ENCODE results near the gene MCU.

MCU gene

DNA sequence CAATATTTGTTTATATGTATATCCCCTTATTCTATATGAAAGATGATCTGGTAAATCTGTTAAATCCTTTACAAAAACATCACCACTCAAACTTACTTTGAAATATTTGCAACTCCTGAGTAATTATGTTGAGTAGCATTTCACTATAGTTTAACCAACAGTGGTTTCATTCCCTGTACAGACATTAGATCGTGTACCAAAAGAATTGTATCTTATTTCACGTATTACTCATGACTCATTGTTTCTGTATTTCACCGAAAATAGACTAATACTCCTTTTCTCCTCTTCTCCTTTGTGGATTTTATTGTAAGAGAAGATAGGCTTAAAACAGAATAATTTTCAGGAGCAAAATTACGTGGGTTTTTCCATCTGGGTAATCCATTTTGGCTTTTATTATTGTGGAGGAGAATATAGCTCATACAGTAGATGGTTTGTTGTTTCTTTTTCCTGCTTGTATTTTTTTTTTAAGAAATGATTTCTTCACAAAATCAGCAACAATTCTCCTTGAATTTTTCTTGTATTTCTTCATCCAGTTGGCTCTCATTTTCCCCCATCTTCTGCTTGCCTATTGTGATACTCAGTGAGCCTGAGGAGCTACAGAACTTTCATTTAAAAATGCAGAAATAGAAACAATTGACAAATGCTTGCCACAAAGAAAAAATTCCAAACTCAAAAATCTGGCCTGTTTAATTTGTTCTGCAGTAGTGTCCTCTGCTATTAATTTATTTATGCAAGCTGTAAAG is 111.0 kb downstream of the MCU start:
- no peaks in the 10 kb centered on the region for H3K9me3 ChIP-seq (ENCODE audit: control insufficient read depth, insufficient read depth, low read length)
- no peak overlapping the region for H3K27ac ChIP-seq (ENCODE audit: low read depth, low read length)
- H3K4me1 ChIP-seq (ENCODE audit: control insufficient read depth, insufficient read depth, low read length), result peaks cover 12% of the 10 kb centered on the region; the same call in 1 of the 2 replicates
- no peaks in the 10 kb centered on the region for H3K36me3 ChIP-seq (ENCODE audit: control insufficient read depth, insufficient read depth, low read length)
- no peak overlapping the region for H3K4me3 ChIP-seq (ENCODE audit: low read depth, low read length)
- no peak overlapping the region for H3K9ac ChIP-seq (ENCODE audit: low read depth, low read length)
- H3K27me3 ChIP-seq (ENCODE audit: control insufficient read depth, insufficient read depth, low read length), result no peaks in the 10 kb centered on the region

DNA sequence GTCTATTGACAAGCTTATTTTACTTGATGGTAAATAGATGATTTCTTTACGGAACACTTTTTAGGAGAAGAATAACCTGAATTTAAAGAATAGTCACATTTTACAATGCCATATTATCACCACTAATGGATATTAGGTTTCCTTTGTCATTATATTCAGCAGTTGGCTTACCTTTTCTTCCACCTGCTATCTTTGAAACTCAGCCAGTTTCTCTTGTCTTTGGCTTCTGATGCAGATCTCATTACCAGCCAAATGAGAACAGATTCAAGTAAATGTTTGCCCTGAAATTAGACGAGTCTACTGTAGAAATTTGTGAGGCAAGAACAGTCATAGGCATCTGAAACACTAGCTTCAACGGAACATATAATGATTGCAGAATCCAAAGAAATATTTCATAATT is 116.1 kb downstream of the MCU start:
- Histone ChIP-seq H3K27ac (ENCODE audit: low read depth, low read length) (no peak overlapping the region), H3K9me3 (ENCODE audit: control insufficient read depth, insufficient read depth, low read length) (no peaks in the 10 kb centered on the region), H3K27me3 (ENCODE audit: control insufficient read depth, insufficient read depth, low read length) (no peaks in the 10 kb centered on the region), H3K9ac (ENCODE audit: low read depth, low read length) (no peak overlapping the region), H3K36me3 (ENCODE audit: control insufficient read depth, insufficient read depth, low read length) (no peaks in the 10 kb centered on the region), H3K4me3 (ENCODE audit: low read depth, low read length) (no peak overlapping the region), H3K4me1 (ENCODE audit: control insufficient read depth, insufficient read depth, low read length) (peaks cover 21% of the 10 kb centered on the region)

DNA sequence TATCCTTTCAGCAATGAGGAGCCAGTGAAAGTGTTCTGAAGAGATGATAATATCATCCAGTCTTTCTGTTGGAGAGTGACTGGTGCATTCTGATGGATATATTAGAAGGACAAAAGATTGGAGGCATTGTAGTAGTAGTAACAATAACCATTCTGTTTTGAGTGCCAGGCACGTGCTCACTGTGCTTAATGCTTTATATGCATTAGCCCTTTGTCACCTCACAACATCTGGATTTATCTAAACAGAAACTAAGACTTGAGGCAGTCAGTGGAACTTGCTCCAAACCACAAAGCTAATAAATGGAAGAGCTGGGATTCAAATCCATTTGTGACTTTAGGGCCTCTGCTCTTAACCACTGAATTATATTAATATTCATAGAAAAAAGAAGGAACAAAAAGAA is 117.1 kb downstream of the MCU start:
- Histone ChIP-seq H3K4me3 (ENCODE audit: low read depth, low read length) (no peak overlapping the region), H3K4me1 (ENCODE audit: control insufficient read depth, insufficient read depth, low read length) (peaks cover 20% of the 10 kb centered on the region), H3K9me3 (ENCODE audit: control insufficient read depth, insufficient read depth, low read length) (no peaks in the 10 kb centered on the region), H3K9ac (ENCODE audit: low read depth, low read length) (no peak overlapping the region), H3K36me3 (ENCODE audit: control insufficient read depth, insufficient read depth, low read length) (no peaks in the 10 kb centered on the region), H3K27ac (ENCODE audit: low read depth, low read length) (no peak overlapping the region), H3K27me3 (ENCODE audit: control insufficient read depth, insufficient read depth, low read length) (no peaks in the 10 kb centered on the region)

DNA sequence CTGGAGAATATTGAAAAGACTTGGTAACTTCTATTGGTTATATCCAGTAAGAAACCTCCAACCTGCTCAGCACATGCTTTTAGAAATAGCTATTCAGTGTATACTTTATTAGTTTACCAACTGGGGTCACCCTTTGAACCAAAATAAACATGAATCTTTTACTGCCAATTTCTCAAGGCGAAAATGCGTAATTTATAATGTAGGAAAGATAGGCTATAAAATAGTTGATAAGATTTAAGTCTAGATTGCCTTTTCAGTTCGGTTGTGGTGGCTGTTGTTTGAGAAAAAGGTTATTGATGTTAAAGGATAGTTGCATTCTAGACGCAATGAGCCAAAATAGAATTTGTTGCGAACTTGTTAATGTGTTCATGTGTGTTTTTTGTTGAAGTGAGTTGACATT is 119.0 kb downstream of the MCU start:
- Histone ChIP-seq H3K9me3 (ENCODE audit: control insufficient read depth, insufficient read depth, low read length) (no peaks in the 10 kb centered on the region), H3K4me3 (ENCODE audit: low read depth, low read length) (no peak overlapping the region), H3K27me3 (ENCODE audit: control insufficient read depth, insufficient read depth, low read length) (no peaks in the 10 kb centered on the region), H3K27ac (ENCODE audit: low read depth, low read length) (no peak overlapping the region), H3K36me3 (ENCODE audit: control insufficient read depth, insufficient read depth, low read length) (no peaks in the 10 kb centered on the region), H3K9ac (ENCODE audit: low read depth, low read length) (no peak overlapping the region), H3K4me1 (ENCODE audit: control insufficient read depth, insufficient read depth, low read length) (peaks cover 20% of the 10 kb centered on the region)

DNA sequence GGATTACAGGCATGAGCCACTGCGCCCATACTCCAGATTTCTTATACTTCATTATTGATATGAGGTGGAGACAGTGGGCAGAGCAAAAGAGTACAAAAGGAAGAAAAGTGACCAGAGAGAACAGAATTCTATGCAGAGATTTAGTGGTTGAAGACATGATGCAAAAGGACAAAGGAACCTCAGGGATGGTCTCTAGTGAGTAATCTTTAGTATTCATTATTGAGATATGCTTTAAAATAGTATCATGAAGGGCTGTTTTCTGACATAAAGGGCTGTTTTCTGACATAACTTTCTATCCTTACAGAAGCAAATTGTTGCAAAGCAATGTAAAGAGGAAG is 120.4 kb downstream of the MCU start:
- H3K9ac ChIP-seq (ENCODE audit: low read depth, low read length), result no peak overlapping the region
- H3K27ac ChIP-seq (ENCODE audit: low read depth, low read length), result no peak overlapping the region
- no peaks in the 10 kb centered on the region for H3K36me3 ChIP-seq (ENCODE audit: control insufficient read depth, insufficient read depth, low read length)

DNA sequence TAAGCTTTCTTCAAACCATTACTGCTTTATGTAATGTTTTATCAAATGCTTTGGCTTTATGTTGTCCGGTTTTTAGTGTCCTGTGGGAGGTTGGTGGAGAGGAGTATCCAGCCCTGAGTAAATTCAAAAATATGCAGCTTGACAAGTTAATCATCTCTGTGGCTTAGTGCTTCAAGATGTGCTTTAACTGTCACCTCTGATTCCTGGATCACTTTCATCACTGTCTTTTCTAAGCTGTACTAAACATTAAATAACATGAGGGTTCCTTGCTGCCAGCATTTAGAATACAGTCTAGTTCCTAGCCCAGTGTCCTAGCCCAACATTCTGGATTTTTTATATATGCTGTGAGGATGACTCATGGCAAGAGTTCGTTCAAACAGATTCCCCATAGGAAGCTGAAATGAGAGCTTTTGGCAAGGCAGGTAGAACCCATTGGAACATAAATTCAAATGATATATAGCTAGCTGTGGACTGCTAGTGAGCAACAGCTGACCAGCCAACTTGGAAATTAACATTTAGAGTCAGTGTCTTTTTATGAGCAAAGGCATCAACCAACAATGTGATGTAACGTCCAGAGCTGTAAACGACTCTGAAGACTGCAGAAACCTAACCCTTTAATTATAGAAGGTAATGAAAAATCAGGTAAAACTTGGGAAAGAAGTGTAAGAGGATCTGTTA is 120.9 kb downstream of the MCU start:
- Histone ChIP-seq H3K27ac (ENCODE audit: low read depth, low read length) (no peak overlapping the region), H3K9me3 (ENCODE audit: control insufficient read depth, insufficient read depth, low read length) (no peaks in the 10 kb centered on the region), H3K9ac (ENCODE audit: low read depth, low read length) (no peak overlapping the region), H3K36me3 (ENCODE audit: control insufficient read depth, insufficient read depth, low read length) (no peaks in the 10 kb centered on the region), H3K27me3 (ENCODE audit: control insufficient read depth, insufficient read depth, low read length) (no peaks in the 10 kb centered on the region), H3K4me1 (ENCODE audit: control insufficient read depth, insufficient read depth, low read length) (peaks cover 20% of the 10 kb centered on the region), H3K4me3 (ENCODE audit: low read depth, low read length) (no peak overlapping the region)

More for the DNA sequence above, 120.4 kb downstream of the MCU start:
- Histone ChIP-seq H3K9me3 (ENCODE audit: control insufficient read depth, insufficient read depth, low read length) (no peaks in the 10 kb centered on the region), H3K4me1 (ENCODE audit: control insufficient read depth, insufficient read depth, low read length) (peaks cover 20% of the 10 kb centered on the region), H3K27me3 (ENCODE audit: control insufficient read depth, insufficient read depth, low read length) (no peaks in the 10 kb centered on the region), H3K4me3 (ENCODE audit: low read depth, low read length) (no peak overlapping the region)

DNA sequence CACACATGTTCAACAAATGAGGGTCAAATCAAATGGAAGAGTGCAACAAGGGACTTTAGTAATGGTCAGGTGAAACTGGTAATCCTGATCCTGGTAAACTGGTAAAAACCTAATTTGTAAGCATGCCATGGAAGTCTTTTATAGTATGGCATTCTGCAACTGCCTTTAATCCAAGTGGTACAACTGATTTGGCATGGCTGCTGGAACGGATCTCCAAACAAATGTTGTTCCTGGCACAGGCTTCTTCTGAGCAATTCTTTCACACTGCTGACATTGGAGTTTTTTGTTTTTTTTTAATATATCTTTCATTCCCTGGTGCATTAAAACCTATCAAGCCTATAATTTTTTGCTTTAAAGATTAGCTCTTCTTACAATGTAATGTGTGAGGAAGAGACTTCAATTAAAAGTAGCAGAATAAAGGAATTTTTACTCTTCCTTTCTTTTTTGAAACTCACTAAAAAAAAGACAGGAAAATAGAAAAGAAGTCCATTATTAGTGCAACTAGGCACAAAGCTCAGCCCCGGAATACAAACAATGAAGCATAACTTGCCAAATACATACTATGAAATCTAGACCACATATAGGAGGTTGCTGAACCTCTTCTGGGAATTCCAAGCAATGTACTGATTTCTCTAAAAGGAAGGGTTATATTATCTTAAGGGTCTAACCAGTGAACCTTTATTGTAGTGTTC is 122.3 kb downstream of the MCU start:
- no peaks in the 10 kb centered on the region for H3K36me3 ChIP-seq (ENCODE audit: control insufficient read depth, insufficient read depth, low read length)
- H3K27me3 ChIP-seq (ENCODE audit: control insufficient read depth, insufficient read depth, low read length), result no peaks in the 10 kb centered on the region
- no peak overlapping the region for H3K9ac ChIP-seq (ENCODE audit: low read depth, low read length)
- H3K27ac ChIP-seq (ENCODE audit: low read depth, low read length), result no peak overlapping the region
- no peak overlapping the region for H3K4me3 ChIP-seq (ENCODE audit: low read depth, low read length)
- H3K9me3 ChIP-seq (ENCODE audit: control insufficient read depth, insufficient read depth, low read length), result no peaks in the 10 kb centered on the region
- peaks cover 8% of the 10 kb centered on the region for H3K4me1 ChIP-seq (ENCODE audit: control insufficient read depth, insufficient read depth, low read length)

DNA sequence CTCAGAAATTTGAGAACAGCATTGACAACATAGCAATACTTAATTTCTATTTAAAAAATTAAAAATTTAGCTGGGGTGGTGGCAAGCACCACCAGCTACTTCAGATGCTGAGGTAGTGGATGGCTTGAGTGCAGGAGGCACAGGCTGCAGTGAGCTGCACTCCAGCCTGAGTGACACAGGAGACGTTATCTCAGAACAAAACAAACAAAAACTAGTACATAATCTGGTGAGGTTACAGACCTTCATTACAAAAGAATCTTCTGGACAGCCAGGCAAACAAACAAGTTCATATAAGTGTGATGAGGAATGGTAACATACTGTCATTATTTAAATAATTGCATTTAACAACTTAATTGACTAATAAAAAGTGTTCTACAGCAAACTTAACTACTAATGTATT is 124.6 kb downstream of the MCU start:
- no peak overlapping the region for H3K27ac ChIP-seq (ENCODE audit: low read depth, low read length)
- H3K9ac ChIP-seq (ENCODE audit: low read depth, low read length), result no peak overlapping the region
- H3K9me3 ChIP-seq (ENCODE audit: control insufficient read depth, insufficient read depth, low read length), result no peaks in the 10 kb centered on the region
- peaks cover 4% of the 10 kb centered on the region for H3K4me1 ChIP-seq (ENCODE audit: control insufficient read depth, insufficient read depth, low read length)
- no peak overlapping the region for H3K4me3 ChIP-seq (ENCODE audit: low read depth, low read length)
- no peaks in the 10 kb centered on the region for H3K27me3 ChIP-seq (ENCODE audit: control insufficient read depth, insufficient read depth, low read length)
- H3K36me3 ChIP-seq (ENCODE audit: control insufficient read depth, insufficient read depth, low read length), result no peaks in the 10 kb centered on the region

DNA sequence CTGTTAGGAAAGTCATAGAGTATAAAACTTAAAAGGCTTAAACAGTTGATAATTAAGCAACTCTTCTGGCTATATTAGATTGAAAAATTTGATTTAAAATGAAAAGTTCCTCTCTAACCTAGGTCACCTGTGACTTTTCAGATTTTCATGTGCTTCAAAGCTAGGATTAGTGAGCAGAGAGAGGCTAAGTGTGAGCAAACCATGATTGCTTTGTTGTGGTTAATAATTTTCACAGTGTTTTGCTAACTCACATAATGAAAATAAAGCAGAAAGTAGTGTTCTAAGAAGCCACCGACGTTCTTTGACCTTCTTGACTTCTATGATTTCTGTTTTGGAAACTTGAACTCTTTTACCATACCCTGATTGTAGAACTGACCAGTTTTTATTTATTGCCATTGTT is 126.1 kb downstream of the MCU start:
- Histone ChIP-seq H3K4me3 (ENCODE audit: low read depth, low read length) (no peak overlapping the region), H3K4me1 (ENCODE audit: control insufficient read depth, insufficient read depth, low read length) (no peaks in the 10 kb centered on the region), H3K27ac (ENCODE audit: low read depth, low read length) (no peak overlapping the region), H3K9ac (ENCODE audit: low read depth, low read length) (no peak overlapping the region), H3K9me3 (ENCODE audit: control insufficient read depth, insufficient read depth, low read length) (0 out of 2 replicates have a peak, but pooled peaks cover 2% of the 10 kb centered on the region), H3K27me3 (ENCODE audit: control insufficient read depth, insufficient read depth, low read length) (no peaks in the 10 kb centered on the region), H3K36me3 (ENCODE audit: control insufficient read depth, insufficient read depth, low read length) (no peaks in the 10 kb centered on the region)

DNA sequence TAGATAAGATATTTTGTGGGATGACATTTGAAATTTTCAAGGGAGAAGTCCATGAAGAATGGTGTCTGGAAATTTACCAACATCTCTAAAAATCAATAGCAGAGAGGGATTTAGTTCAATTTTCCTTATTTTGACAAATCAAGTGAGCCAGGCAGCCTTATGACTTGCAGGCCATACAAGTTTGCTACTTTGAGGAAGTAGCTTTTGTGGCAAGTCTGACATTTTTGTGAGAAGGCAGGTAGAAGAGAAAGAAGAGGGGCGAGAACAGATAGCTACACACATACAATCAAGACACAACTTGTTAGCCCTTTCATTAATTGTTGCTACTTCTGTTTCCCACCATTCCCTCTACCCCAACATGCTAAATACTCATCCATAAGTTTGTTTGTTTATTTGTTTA is 127.1 kb downstream of the MCU start:
- H3K4me1 ChIP-seq (ENCODE audit: control insufficient read depth, insufficient read depth, low read length), result no peaks in the 10 kb centered on the region
- H3K9ac ChIP-seq (ENCODE audit: low read depth, low read length), result no peak overlapping the region
- no peak overlapping the region for H3K4me3 ChIP-seq (ENCODE audit: low read depth, low read length)
- no peaks in the 10 kb centered on the region for H3K27me3 ChIP-seq (ENCODE audit: control insufficient read depth, insufficient read depth, low read length)
- H3K27ac ChIP-seq (ENCODE audit: low read depth, low read length), result no peak overlapping the region
- 0 out of 2 replicates have a peak, but pooled peaks cover 2% of the 10 kb centered on the region for H3K9me3 ChIP-seq (ENCODE audit: control insufficient read depth, insufficient read depth, low read length)
- H3K36me3 ChIP-seq (ENCODE audit: control insufficient read depth, insufficient read depth, low read length), result no peaks in the 10 kb centered on the region

DNA sequence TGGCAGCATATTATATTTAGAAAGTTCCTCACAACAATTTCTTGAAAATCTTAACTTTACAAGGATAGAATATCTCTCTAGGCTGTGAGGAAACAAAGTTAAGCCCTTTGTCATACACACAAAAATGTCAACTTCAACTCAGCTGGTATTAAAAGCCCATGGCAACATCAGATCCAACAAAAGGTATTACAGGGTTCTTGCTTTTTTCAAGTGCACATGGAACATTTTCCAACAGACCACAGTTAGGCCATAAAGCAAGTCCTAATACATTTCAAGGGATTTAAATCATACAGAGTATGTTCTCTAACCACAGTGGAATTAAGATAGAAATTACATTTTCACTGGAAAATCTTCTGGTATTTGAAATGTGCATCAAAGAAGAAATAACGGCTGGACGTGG is 129.7 kb downstream of the MCU start:
- H3K4me1 ChIP-seq (ENCODE audit: control insufficient read depth, insufficient read depth, low read length), result peaks cover 15% of the 10 kb centered on the region; the same call in 1 of the 2 replicates
- H3K36me3 ChIP-seq (ENCODE audit: control insufficient read depth, insufficient read depth, low read length), result no peaks in the 10 kb centered on the region
- no peak overlapping the region for H3K4me3 ChIP-seq (ENCODE audit: low read depth, low read length)
- H3K27me3 ChIP-seq (ENCODE audit: control insufficient read depth, insufficient read depth, low read length), result no peaks in the 10 kb centered on the region
- H3K27ac ChIP-seq (ENCODE audit: low read depth, low read length), result no peak overlapping the region
- H3K9me3 ChIP-seq (ENCODE audit: control insufficient read depth, insufficient read depth, low read length), result 0 out of 2 replicates have a peak, but pooled peaks cover 2% of the 10 kb centered on the region
- H3K9ac ChIP-seq (ENCODE audit: low read depth, low read length), result no peak overlapping the region

All from HUES48 (cell line).